ENCODE results near the gene RFK. TPM values are rescaled to one million over a fixed set of nuclear protein-coding genes. Genes with fewer than 3 reads are reported as not detected.

Gene RFK
- total RNA-seq, 6 experiments from 2014 or later = 11.1 to 25.2 (median 19.7) TPM

DNA sequence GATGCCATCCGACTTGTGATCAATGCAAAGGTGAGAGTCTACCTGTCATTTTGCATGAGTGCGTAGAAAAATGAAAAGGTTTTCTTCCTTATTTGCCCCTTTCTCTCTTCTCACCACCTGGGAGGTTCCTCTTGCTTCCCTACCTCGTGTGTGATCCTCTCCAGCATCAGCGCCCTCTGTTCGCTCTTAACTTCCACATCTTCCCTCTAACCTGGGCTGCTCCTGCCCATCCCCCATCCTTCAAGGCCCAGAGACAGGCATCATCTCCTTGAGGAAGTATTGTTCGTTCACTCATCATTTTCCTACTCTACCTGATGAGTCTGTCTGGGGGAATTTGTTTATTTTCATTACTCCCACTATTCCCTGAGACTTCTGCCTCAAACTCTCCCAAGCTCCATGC, 55.8 kb downstream of the RFK start:
- H3K4me1 ChIP-seq = no peaks in the 10 kb centered on the region
- H3K27me3 ChIP-seq = no peaks in the 10 kb centered on the region
- H3K4me3 ChIP-seq = no peak overlapping the region
- intact Hi-C loops (cut with DNase I) = no loop called here
- DNase-seq (no peak), ATAC-seq (no peak)
- no peak for TF ChIP-seq POLR2A (IDR thresholded peaks at IDR 0.05)
- TF ChIP-seq, protein P1, sequence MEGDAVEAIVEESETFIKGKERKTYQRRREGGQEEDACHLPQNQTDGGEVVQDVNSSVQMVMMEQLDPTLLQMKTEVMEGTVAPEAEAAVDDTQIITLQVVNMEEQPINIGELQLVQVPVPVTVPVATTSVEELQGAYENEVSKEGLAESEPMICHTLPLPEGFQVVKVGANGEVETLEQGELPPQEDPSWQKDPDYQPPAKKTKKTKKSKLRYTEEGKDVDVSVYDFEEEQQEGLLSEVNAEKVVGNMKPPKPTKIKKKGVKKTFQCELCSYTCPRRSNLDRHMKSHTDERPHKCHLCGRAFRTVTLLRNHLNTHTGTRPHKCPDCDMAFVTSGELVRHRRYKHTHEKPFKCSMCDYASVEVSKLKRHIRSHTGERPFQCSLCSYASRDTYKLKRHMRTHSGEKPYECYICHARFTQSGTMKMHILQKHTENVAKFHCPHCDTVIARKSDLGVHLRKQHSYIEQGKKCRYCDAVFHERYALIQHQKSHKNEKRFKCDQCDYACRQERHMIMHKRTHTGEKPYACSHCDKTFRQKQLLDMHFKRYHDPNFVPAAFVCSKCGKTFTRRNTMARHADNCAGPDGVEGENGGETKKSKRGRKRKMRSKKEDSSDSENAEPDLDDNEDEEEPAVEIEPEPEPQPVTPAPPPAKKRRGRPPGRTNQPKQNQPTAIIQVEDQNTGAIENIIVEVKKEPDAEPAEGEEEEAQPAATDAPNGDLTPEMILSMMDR (IDR thresholded peaks at IDR 0.05) = no peak
- WGBS (ENCODE audit: insufficient coverage, low coverage, low lambda C conversion rate, missing lambda C conversion rate) = 79% methylated on average over 6 of the region's 6 CpGs
- H3K27ac ChIP-seq = no peak overlapping the region
- no peaks in the 10 kb centered on the region for H3K36me3 ChIP-seq
- no peaks in the 10 kb centered on the region for H3K9me3 ChIP-seq

DNA sequence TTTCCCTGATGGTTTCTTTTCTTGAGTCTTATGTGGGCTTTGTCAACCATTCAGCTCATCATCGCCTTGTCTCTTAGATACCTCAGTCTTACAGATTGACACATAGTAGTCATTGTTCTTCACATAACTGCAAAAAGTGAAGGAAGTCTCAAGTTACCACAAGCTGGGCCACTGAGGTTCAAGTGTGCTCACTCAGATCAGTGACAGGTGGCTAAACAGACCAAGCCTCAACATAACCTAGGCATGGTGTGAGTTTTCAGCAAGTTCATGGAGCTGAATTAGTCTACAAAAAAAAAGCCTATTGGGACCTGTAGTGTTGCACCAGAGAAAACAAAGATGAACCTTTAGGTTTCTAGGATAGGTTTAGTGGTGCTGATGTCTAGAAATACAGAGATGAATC, 58.2 kb downstream of the RFK start:
- Histone ChIP-seq H3K36me3 (no peaks in the 10 kb centered on the region), H3K27me3 (no peaks in the 10 kb centered on the region), H3K4me1 (no peaks in the 10 kb centered on the region), H3K4me3 (no peak overlapping the region), H3K27ac (no peak overlapping the region), H3K9me3 (no peaks in the 10 kb centered on the region)
- ATAC-seq (no peak), DNase-seq (no peak)
- intact Hi-C loops (cut with DNase I) = no loop called here
- TF ChIP-seq POLR2A (IDR thresholded peaks at IDR 0.05) = no peak
- TF ChIP-seq, protein P1 (IDR thresholded peaks at IDR 0.05) = no peak
- WGBS (ENCODE audit: insufficient coverage, low coverage, low lambda C conversion rate, missing lambda C conversion rate) = 100% methylated on average over 1 of the region's 1 CpG

Other genes starting within 250 kb of the RFK start
- gene GCNT1, start 64.8 kb upstream of the RFK start, total RNA-seq = 1 to 10 TPM; 1.1 to 3.6 (median 2.7) TPM